HG03045 (cell line): ENCODE measurements around the gene PPP1R14C.
"Not testable (repeated sequence)": the region's sequence is repeated elsewhere in the genome, so short reads cannot be mapped to it uniquely, and the experiment has no call there.

Source experiments
- ATAC-seq: cut with Tn5 transposase; IDR thresholded peaks from one replicate; pipeline ENCODE4 v1.9.1; 2021; ENCODE audit warnings: mild to moderate bottlenecking, moderate library complexity; ENCODE audit not compliant: unreplicated experiment

PPP1R14C gene

DNA sequence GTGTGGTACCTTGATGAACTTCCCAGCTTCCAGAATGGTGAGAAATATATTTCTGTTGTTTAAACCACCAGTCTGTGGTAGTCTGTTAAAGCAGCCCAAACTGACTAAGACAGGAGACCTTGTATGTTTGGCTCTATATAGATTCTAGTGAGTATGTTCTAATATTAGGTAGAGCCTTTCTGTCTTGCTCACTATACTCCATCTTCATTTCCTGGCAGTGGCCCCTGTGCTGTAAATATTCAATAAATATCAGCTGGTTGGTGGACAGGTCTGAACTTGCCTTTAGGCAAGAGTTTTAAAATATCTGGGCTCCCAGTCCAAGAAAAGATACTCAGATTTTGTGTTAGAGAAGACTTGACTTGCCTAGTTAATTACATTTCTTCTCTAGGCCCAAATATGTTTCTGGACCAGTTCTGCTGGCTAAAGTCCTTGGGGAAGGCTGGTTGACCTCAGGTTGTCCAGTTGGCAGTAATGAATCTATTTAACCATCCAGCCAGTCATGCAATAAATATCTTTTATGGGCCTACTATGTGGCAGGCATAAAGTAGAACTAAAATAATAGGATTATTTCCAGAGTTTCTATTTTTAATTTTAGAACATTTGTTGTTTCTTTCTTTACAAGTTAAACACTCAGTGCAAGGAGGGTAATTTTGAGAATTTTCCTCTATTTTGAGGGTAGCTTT is 22.3 kb downstream of the PPP1R14C start:
- no peak for ATAC-seq

- no peak for ATAC-seq
Measured at GRCh38 chr6:150167479-150167873, 24.6 kb downstream of the PPP1R14C start.

- ATAC-seq: no peak
Measured at GRCh38 chr6:150169181-150169580, 26.3 kb downstream of the PPP1R14C start.

DNA sequence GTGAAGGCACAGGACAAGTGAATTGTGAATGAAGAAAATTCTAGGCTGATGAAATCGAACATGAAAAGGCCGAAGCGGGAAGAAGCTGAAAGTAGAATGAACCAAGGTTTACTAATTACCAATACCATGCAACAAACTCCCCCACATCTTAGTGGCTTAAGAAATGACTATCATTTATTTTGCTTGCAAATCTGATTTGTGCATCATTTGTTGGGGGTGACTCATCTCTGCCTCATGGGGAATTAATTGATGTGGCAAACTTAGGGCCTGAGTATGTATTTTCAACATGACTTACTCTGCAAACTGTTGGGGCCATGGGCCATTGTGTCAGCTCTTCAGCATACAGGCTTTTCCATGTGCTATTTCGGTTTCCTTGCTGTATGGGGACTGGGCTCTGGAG is 26.8 kb downstream of the PPP1R14C start:
- ATAC-seq: no peak

- no peak for ATAC-seq
Measured at GRCh38 chr6:150172929-150173328, 30.1 kb downstream of the PPP1R14C start.

- ATAC-seq: no peak
Measured at GRCh38 chr6:150175586-150176151, 32.8 kb downstream of the PPP1R14C start.

DNA sequence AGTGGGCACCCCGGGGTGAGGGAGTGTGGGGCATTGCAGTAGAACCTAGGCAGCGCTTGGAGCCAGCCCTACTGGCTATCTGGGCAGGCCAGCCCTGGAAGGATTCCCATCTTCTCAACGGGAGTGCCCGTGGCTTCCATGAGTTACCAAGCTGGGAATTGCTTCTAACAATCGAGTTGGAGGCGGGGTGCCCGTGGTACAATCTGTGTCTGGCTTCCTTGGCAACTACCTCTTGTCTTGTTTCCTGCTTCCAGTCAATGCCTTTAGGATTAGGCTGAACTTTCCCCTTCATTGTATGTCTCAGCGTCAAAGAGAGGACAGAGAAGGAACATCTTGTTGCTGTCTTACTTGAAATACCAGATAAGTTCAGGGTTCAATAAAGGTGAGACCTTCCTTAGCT is 33.3 kb downstream of the PPP1R14C start:
- ATAC-seq: no peak

GRCh38 chr6:150176659-150177058 is 33.8 kb downstream of the PPP1R14C start:
- no peak for ATAC-seq

- ATAC-seq: no peak
Measured at GRCh38 chr6:150177259-150177951, 34.6 kb downstream of the PPP1R14C start.

DNA sequence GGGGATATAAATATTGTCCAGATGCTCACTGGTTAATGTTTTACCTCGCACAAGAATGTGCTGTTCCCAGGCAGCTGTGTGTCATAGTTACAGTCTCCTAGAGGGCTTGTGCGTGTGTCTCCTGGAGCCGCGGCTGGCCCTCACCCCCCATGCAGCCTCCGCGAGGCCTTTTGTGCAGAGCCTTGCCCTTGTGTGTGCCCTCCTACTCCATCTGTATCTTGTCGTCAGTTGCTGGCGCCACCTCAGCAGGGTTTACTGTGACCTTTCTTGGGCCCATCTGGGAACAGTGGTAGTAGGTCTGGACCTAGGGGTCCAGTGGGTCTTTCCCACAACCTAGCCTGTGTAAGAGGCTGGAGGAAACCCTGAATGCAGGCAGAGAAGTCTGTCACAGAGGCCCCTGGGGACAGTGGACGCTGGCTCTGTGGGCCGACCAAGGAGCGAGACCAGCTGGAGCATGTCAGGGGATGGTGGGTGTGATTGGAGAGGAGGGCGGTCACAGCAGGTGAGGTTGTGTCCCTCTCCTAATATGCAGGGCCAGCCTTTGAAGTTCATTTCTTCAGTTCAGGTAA is 35.2 kb downstream of the PPP1R14C start:
- ATAC-seq: no peak

- ATAC-seq: no peak
Measured at GRCh38 chr6:150179030-150179429, 36.2 kb downstream of the PPP1R14C start.

GRCh38 chr6:150179907-150180424 is 37.1 kb downstream of the PPP1R14C start:
- not testable (repeated sequence) for ATAC-seq

- ATAC-seq: no peak
Measured at GRCh38 chr6:150180517-150180916, 37.7 kb downstream of the PPP1R14C start.

GRCh38 chr6:150182460-150183078 is 39.7 kb downstream of the PPP1R14C start:
- ATAC-seq: no peak

- no peak for ATAC-seq
Measured at GRCh38 chr6:150183105-150183504, 40.3 kb downstream of the PPP1R14C start.

DNA sequence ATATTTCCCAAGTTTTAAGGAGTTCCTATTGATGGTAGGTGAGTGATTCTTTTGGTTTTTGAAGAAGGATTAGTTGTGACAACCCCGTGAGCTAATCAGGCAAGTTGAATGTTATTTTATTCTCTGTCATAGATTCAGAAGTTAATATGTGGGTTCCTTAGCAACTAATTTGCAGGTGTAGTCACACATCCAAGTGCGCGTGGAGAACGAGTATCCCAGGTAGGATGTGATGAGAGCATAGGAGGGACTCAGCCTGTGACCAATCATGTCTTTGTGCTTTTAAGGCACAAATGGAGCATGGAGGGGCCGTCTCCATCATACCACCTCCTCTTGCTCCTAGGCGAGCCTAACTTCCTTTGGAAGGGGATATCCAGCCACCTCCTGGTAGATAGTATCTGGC is 41.1 kb downstream of the PPP1R14C start:
- no peak for ATAC-seq

DNA sequence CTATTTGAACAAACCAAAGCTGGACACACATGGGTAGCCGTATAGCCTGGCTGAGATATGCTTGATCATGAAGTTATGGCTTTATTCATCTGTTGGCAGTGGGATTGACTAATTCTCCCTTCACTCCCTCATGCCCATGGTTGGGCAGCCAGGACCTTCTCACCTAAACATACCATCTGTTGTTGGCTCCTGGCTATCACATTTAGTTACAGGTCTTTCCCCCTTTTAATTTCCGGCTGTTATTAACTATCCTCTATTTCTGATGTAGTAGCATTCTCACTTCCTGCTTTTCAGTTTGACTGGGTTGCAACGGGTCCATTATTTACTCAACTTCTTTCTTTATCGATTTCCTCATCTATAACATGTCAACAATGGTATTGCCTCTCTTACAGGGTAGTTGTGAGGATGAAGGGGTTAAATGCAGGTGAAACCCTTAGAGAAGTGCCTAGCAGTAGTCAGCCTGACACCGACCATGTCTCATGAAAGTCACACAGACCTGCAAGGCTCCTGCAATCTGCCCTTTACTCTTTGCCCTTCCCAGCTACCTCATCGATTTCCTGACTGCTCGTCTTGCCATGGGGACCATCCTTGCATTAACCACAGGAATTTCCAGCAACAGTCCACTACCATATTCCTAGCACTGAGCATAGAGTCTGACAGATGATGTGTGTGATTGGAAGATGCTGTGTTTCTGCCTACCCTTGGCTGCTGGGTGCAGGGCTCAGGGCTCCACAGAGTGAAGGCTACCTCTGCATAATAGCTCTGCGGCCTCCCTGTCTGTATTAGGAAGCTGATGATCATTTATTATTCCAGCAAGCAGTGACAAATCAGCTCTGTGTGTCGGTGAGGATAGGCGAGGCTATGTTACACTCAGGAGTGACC is 42.2 kb downstream of the PPP1R14C start:
- no peak for ATAC-seq

DNA sequence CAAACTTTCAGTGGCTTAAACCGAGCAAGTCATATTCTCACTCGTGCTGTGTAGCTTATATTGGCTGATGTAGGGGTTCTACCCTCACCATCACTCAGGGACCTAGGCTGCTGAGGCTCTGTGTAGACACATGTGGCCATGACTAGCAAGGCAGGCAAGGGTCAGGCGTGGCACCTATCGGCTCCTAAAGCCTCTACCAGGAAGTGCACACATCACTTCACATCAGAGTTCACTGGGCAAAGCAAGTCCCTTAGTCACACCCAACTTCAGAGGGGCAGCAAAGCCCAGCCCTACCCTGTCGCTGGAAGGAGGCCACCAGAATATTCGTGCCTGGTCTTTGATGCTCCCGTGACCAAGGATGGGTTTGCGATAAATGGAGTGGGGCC is 42.9 kb downstream of the PPP1R14C start:
- no peak for ATAC-seq

DNA sequence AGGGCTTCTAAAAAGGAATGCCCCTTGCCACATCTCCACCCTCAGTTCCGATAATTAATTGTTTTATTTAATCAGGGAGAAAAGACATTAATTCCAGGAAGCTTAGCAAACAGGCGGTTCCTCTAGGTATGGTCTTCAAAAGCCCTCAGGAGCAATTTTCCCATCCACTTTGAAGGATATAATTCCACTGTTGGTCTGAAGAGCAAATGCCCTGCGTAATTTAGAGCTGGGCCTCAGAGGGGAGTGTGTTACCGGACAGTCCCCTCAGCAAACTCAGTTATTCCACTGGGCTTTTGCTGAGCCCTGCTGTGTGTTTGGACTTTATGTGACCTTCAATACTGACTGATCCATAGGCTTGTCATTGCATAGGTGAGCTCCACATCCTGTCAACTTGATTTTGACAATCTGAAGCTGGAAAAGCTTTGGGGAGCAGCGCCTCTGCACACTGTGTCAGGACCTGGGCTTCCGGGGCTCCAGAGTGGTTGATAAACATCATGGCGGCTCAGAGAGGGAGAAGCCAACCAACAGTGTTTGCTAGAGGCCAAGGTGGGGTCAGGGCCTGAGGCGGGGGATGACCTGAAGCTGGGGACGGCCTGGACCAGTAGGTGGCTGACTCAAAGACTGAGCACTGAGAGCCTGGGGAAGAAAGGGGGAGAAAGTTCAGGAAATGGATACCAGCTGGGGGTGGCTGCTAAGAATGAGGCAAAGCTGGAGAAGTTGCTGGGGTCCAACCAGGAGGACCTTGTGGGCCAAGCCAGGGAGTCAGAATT is 43.5 kb downstream of the PPP1R14C start:
- ATAC-seq: no peak

- not testable (repeated sequence) for ATAC-seq
Measured at GRCh38 chr6:150187433-150187832, 44.6 kb downstream of the PPP1R14C start.
